AG08396 (cell line): ENCODE data around the gene IPMK.
A peak's percentile ranks its signal among the peaks of the same experiment; 100 is the strongest.

Experiments
- DNase-seq: peaks from one replicate; pipeline ENCODE4 v3.0.0; 2012; ENCODE audit warnings: low spot score, mixed read lengths

Gene IPMK

DNA sequence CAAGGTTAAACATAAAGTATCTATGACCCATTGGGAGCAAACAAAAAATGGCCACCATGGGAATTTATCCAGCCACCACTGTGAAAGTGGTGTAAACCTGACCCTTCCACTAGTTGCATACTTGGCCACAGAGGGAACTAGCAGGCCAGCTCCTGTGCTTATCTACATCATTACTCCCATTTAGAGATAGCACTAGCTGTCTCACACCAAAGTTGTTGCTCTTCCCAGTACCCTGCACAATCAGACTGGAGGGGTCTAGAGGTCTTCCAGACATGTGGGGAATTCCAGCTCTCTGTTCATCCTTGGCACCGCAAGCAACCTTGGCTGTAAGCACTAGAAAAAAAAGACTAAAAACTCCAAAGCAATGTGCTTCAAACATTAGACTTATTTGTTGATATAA is 113.9 kb downstream of the IPMK start:
- DNase-seq, result no peak

DNA sequence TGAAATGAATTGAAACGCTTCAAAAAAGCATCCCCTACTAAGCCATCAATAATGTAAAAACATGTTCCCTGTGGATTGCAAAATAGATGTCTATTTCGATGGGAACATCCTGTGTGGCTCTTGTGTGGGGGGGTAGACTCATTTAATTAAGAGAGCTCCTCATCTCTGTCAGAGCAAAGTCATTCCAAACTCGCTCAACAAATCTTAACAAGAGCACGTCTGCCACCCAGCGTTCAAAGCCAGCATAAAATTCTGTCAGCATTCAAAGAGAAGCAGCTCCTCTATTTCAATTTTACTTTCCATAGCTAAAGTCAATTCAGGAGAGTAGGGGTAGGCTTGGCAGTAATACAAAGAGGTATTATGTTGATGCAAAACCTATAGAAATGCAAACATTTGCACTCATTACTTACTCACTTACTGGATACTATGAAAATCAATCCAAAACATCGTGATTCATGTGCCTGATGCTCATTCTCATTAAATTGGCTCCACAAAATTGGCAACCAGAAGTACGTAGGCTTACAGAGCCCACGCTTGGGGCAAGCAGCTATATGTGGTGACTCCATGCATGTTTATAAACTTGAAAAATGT is 114.9 kb downstream of the IPMK start:
- peak; percentile 29 for DNase-seq

DNA sequence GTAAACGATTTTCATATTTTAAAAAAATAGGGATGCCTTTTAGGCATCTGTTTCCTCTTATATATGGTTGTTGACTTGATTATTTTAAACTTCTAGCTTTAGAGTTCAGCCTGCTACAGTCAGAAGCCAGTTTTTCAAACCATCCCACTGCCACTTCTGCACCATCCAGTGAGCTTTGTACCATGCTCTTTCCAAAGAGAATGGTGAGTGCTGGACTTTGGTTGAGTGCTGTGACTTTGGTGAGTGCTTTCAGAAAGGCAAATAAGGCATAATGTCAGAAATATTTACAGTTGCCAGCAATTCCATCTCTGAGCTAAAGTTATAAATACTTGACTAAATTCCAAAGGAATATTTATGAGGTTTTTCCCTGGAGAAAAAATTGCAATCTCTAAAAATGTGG is 117.4 kb downstream of the IPMK start:
- DNase-seq, result no peak

DNA sequence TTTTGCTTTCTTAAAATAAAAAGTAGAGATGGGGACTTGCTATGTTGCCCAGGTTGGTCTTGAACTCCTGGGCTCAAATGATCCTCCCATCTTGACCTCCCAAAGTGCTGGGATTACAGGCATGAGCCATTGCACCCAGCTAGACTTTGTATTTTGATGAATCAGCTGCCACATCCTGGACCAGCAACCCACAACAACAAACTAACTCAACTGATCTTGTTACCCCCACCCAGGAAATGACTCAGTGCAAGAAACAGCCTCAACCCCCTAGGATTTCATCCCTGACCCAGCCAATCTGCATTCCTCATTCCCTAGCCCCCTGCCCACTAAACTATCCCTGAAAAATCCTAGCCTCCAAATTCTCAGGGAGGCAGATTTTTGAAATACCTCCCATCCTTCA is 123.8 kb downstream of the IPMK start:
- DNase-seq, result no peak
